Measurements from ENCODE around the gene RGPD3.
A peak's percentile ranks its signal among the peaks of the same experiment; 100 is the strongest.
"Not testable (repeated sequence)": the region's sequence is repeated elsewhere in the genome, so short reads cannot be mapped to it uniquely, and the experiment has no call there.

Gene RGPD3

DNA sequence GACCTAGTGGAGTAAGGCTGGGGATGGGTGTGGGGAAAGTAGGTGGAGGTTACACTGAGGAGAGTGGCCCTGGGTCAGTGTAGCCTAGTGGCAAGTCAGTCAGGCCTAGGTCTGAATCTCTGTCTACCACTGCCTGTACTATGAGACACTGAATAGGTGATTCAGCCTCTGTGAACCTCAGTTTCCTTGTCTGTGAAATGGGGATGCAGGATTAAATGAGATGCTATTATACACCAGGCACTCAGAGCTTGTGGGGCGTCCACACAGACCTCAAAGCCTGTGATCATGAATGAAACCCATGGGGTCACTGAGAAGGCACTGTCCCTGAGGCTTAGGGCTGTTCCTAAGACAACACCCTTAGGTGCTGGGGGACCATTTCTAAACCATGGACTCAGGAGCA is 30.3 kb upstream of the RGPD3 start:
- ATAC-seq, DNase-seq, H3K9me3 Mint-ChIP-seq, H3K27me3 Mint-ChIP-seq, H3K4me3 Mint-ChIP-seq, H3K27ac Mint-ChIP-seq: not testable (repeated sequence)
- peaks cover 11% of the 10 kb centered on the region for H3K4me1 Mint-ChIP-seq

DNA sequence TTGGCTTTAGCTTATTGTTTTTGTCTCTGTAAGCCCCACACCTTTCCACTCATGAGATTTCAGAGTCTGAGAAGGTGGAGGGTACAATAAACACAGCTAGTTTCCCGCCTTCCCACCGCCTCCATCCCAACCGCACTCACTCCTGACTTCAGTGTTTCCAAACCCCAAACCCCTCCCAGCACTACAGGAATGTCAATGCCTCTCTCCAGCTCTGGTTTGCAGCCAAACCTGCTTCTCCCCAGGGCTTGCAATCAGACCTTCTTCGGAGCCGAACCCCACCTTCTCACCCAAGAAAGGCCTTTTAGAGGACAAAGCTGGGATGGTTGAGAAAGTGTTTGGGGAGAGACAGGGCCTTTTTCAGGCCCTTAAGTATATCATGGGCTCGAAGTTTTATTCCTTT is 24.7 kb upstream of the RGPD3 start:
- H3K4me1 Mint-ChIP-seq, result peaks cover 10% of the 10 kb centered on the region
- not testable (repeated sequence) for DNase-seq, H3K9me3 Mint-ChIP-seq, H3K27me3 Mint-ChIP-seq, ATAC-seq, H3K4me3 Mint-ChIP-seq
- peak overlapping the region in 1 of 2 donors; percentile 34 for H3K27ac Mint-ChIP-seq

DNA sequence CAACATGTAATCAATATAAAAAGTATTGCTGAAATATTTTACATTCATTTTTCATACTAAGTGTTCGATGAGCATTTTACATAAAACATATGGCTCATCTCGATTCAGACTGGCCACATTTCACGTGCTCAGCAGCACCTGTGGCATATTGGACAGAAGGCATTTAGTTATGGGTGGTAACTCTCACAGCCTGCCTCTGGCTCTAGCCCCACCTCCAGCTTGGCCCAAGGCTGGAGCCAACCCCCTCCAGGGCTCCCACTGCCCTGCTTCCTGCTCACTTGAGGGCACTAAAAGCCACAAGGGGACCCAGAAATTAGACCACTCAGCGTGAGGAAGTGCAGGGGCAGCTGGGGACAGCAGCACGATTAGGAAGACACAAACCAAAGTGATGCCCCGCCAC is 24.2 kb upstream of the RGPD3 start:
- not testable (repeated sequence) for H3K27me3 Mint-ChIP-seq, H3K27ac Mint-ChIP-seq, DNase-seq, H3K4me1 Mint-ChIP-seq, H3K4me3 Mint-ChIP-seq, H3K9me3 Mint-ChIP-seq
- peak; percentile 14 for ATAC-seq

DNA sequence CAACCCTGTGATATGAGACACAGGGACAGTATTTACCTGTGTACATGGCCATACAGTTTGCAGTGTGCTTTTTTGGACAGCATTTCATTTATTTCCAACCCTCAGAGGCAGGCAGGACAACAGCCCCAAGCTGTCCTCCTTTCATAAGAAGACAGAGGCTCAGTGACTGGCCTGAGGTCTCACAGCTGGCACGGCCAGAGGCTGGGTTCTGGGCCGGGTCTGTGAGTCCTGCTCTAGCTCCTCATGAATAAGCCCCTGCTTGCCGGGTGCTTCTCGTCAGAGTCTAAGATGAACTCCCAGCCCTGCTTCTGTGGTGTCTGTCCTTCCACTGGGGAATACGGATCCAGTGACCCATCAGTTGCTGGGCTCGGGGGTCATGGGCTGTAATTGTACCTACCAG is 21.5 kb upstream of the RGPD3 start:
- not testable (repeated sequence) for ATAC-seq, DNase-seq, H3K4me3 Mint-ChIP-seq, H3K4me1 Mint-ChIP-seq, H3K9me3 Mint-ChIP-seq, H3K27ac Mint-ChIP-seq
- peaks cover 18% of the 10 kb centered on the region for H3K27me3 Mint-ChIP-seq

DNA sequence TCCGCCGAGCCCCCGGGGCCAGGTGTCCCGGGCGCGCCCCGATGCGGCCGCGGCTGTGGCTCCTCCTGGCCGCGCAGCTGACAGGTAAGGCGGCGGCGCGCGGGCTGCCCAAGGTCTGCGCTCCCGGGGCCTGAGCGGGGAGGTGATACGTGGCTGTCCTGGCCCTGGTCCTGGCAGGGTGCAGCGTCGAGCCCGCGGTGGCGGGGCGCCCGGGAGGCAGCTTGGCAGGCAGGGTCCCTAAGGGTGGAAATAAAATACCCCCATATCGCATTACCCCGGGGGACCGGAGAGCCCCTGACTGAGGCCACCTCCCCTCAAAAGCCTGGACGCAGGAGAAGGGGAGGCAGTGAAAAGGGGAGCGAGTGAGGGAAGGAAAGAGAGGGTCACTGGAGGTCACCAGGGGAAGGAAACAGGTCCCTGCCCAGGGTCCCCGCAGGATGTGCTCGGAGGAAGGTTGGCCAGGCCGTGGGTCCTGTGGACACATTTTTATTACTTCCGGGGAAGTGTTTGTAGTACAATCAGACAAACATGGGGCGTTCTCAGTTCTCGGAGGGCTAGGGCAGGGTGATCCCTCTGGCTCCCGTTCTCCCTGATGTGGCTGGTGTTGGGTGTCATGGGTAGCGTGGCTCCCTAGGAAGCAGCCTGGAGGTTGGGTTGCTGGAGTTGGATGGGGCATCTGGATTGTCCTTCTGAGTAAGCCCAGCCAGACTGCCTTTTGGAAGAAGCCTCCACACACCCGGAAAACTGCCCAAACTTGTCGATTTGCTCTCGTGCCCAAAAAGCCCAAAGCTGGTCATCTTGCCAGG is 19.4 kb upstream of the RGPD3 start:
- ATAC-seq, result peak; percentile 52
- not testable (repeated sequence) for DNase-seq, H3K27ac Mint-ChIP-seq, H3K9me3 Mint-ChIP-seq, H3K4me1 Mint-ChIP-seq
- Mint-ChIP-seq H3K4me3 (peak overlapping the region; percentile 44 to 64), H3K27me3 (peaks cover 18% of the 10 kb centered on the region)

DNA sequence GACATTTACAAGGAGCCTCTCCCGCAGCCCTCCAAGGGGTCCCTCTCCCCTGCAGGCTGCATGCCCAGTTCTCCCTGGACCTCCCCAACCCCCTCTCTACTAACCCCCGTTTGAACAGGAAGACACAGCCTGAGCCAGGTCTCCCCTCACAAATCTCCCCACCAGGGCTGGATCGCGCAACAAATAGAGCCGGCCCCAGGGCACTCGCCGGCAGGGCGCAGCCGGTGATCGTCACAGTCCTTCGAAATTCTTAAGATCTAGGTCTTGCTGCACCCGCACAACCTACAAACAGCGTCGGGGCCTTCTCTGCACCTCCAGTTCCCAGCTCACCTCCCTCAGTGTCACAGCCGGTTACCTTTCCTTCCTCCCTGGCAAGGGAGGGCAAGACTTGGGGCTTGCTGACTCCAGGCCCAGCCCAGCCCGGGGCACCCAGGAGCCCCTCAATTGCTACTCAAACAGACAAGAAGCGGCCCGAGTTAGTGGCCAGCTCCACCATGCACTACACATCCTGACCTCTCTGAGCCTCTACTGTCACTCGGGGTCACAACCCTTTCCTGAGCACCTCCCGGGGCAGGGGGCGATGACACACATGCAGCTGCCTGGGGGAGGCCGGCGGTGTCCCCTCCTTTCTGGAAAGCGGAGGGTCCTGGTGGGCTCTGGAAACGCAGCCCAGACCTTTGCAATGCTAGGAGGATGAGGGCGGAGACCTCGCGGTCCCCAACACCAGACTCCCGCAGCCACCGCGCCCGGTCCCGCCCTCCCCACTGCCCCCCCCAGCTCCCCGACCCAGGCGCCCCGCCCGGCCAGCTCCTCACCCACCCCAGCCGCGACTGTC is 18.6 kb upstream of the RGPD3 start, which contains the start of gene CD8B2:
Gene CD8B2, plus strand, starts transcription at position 814 of the 835 bp plus-strand sequence. CDS start 63 bp downstream, outside the sequence.
- H3K27ac Mint-ChIP-seq, H3K9me3 Mint-ChIP-seq, H3K4me1 Mint-ChIP-seq: not testable (repeated sequence)
- Mint-ChIP-seq H3K27me3 (peaks cover 18% of the 10 kb centered on the region), H3K4me3 (peak within 1 kb of the TSS; percentile 55 to 64)
- peak; percentile 68 for ATAC-seq
- DNase-seq, result peak in 1 of 2 donors; percentile 25

DNA sequence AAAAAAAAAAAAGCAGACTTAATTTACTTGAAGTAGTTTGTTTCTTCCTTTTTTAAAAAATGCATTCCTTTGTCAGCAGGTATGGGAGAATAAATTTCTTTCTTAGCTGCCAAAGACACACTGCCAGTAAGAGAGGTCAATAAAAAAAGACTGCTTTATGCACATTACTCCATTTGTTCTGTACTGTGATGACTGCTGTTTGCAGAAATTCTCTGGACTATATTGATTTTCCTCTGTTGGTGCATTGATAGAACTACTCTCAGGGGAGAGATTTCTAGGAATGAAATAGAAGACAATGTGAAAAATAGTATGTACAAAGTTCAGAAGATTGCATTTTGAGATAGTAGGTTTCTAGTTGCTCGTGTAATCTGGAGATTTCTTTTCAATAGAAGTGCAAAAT is 11.3 kb upstream of the RGPD3 start:
- DNase-seq, H3K4me3 Mint-ChIP-seq, H3K9me3 Mint-ChIP-seq, H3K27me3 Mint-ChIP-seq, H3K4me1 Mint-ChIP-seq, ATAC-seq, H3K27ac Mint-ChIP-seq: not testable (repeated sequence)

DNA sequence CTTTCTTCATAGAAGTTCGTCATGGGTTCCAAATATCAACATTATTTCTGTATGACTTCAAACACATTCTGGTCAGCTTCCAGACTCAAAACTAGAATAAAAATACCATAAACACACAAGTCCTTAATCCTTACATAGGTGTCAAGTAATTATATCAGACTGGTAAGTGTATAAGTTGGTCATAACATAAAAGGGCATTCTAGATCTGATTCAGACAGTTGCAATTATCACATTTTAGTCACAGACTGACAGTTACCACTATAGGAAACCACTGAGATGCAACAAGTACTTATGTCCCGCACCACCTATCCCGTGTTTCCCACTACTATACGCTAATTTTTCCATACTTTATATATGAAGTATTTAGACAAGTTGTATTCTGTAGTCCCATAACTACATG is 9.4 kb upstream of the RGPD3 start:
- not testable (repeated sequence) for H3K9me3 Mint-ChIP-seq, H3K4me3 Mint-ChIP-seq, H3K27ac Mint-ChIP-seq, H3K27me3 Mint-ChIP-seq, DNase-seq, H3K4me1 Mint-ChIP-seq
- peak; percentile 80 for ATAC-seq

DNA sequence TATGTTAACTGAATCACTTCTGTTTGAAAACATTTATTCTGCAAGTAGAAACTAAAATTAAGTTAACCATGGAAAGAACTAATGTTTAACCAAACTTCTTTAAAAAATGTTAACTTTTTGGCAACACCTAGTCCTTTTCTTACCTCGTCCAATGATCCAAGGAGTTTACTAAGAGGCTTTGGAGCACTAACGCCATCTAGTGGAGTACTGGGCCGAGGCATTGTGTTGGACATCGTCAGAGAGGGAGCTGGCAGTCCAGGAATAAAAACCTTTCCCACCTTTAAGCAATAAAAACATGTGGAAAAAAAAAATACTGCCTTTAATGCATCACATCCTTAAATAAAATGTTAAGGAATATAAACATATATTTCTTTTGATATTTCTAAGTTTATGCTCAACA is 2.4 kb upstream of the RGPD3 start:
- ATAC-seq, H3K27me3 Mint-ChIP-seq, H3K4me3 Mint-ChIP-seq, H3K4me1 Mint-ChIP-seq, H3K9me3 Mint-ChIP-seq, H3K27ac Mint-ChIP-seq: not testable (repeated sequence)
- DNase-seq, result peak; percentile 16 to 39

DNA sequence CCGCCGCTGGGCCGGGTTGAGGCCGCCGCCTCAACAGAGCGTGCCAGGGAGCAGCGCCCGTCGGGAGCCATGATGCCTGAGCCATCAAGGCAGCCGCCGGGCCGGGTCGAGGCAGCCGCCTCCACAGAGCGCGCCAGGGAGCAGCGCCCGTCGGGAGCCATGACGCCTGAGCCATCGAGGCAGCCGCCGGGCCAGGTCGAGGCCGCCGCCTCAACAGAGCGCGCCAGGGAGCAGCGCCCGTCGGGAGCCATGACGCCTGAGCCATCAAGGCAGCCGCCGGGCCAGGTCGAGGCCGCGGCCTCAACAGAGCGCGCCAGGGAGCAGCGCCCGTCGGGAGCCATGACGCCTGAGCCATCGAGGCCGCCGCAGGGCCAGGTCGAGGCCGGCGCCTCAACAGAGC is 697 bp downstream of the RGPD3 start:
- not testable (repeated sequence) for DNase-seq, H3K27me3 Mint-ChIP-seq, H3K27ac Mint-ChIP-seq, H3K4me3 Mint-ChIP-seq, H3K9me3 Mint-ChIP-seq, ATAC-seq, H3K4me1 Mint-ChIP-seq

DNA sequence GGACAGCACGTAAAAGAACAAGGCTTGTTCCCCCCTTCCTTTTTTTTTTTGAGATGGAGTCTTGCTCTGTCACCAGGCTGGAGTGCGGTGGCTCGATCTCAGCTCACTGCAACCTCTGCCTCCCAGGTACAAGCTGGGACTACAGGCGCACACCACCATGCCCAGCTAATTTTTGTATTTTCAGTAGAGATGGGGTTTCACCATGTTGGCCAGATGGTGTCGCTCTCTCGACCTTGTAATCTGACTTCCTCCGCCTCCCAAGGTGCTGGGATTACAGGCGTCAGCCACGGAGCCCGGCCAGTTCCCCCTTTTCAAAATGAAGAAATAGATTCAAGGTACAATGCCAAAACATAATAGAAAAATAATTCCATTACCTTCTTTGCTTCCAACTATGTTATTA is 6.3 kb downstream of the RGPD3 start:
- H3K9me3 Mint-ChIP-seq, H3K4me1 Mint-ChIP-seq, H3K27ac Mint-ChIP-seq, H3K27me3 Mint-ChIP-seq, ATAC-seq: not testable (repeated sequence)
- peak overlapping the region in 1 of 2 donors; percentile 49 for H3K4me3 Mint-ChIP-seq
- peak; percentile 19 to 33 for DNase-seq

DNA sequence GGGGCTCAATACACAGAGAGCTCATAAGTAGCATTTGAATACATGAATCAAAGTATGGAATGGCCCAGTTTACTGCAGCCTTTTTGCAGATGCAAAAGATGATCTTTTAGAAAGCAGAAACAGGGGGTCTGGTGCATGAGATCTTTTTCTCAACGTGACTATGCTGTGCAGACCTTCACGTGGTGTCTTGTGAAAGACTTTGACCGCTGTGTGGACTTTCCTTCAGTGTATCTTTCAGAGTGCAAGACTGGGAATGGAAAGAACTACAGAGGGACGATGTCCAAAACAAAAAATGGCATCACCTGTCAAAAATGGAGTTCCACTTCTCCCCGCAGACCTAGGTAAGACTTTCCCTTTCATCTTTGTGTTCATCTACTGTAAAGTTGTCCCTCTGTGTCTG is 77.5 kb downstream of the RGPD3 start:
- not testable (repeated sequence) for DNase-seq, H3K27me3 Mint-ChIP-seq, H3K4me1 Mint-ChIP-seq, ATAC-seq, H3K4me3 Mint-ChIP-seq, H3K27ac Mint-ChIP-seq, H3K9me3 Mint-ChIP-seq

DNA sequence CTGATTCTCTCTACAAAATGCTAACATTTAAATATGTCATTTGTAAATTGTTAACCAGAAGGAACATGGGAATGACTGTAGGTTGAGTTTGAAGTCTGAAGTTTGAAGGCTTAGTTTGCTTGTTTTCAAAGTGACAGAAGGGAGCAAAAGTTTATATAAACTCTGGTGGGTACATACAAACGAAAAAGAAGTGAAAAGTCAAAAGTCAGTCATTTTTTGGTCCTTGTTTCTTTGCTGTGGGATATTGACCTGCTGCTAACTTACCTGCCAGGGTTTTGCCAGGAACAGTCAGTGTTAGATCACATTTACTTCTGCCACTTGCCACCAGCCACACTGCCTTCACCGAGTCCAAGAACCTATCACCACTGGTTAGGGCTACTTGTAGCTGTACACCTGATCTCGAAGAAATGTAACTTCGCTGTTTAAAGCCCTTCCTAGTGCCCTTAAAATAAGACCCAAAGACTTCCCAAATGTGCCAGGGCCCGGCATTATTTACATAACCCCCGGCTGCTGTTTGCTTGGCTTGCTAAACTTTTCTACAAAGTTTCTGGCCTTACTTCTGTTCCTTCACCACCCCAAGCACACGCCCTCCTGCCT is 79.3 kb downstream of the RGPD3 start:
- H3K27me3 Mint-ChIP-seq, H3K4me3 Mint-ChIP-seq, ATAC-seq, H3K27ac Mint-ChIP-seq, H3K4me1 Mint-ChIP-seq, DNase-seq, H3K9me3 Mint-ChIP-seq: not testable (repeated sequence)

DNA sequence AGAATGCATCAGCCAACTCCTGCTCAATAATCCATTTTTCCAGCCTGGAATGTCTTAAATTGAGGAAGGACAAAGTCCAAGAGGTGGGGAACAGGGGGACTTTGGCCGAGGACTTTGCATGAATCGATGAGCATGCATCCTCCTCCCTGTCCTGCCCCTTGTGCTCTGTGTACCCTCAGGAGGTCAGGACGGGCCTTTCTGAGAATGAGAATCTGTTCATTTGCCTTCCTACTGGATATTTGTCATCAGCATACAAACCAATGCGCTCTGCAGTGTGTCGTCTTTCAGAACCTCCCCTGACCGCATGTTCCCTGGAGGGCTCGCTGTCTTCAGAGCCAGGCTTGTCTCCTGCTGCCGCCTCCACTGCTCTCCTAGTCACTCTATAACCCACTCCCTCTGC is 83.7 kb downstream of the RGPD3 start:
- not testable (repeated sequence) for H3K27me3 Mint-ChIP-seq, H3K9me3 Mint-ChIP-seq, ATAC-seq, H3K4me3 Mint-ChIP-seq, DNase-seq, H3K27ac Mint-ChIP-seq, H3K4me1 Mint-ChIP-seq

DNA sequence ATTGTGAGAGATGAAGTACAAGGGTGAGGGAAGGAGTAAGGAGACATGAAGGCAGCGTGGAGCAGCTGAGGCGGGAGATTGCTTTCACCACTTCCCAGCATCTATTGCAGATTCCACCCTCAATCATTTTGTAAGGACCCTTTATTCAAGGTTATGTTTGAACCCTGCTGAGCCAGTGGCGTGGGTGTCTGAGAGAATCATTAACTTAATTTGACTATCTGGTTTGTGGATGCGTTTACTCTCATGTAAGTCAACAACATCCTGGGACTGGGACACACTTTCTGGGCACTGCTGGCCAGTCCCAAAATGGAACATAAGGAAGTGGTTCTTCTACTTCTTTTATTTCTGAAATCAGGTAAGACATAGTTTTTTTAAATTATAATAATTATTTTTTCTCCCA is 86.3 kb downstream of the RGPD3 start:
- not testable (repeated sequence) for H3K4me3 Mint-ChIP-seq, H3K4me1 Mint-ChIP-seq, H3K27me3 Mint-ChIP-seq, H3K9me3 Mint-ChIP-seq, ATAC-seq, H3K27ac Mint-ChIP-seq, DNase-seq

DNA sequence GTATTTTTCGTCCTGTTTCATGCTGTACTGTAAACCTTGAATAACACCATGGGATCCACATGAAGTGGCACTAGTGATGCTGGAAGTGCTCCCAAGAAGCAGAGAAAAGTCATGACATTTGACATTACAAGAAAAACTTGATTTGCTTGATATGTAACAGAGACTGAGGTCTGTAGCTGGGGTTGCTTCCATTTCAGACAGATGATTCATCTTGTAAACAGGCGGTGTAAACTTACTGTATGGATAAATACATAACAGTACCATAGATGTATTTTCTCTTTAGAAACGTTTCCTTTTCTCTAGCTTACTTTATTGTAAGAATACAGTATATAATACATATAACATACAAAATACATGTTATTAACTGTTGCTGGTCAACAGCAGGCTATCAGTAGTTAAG is 88.6 kb downstream of the RGPD3 start:
- not testable (repeated sequence) for ATAC-seq, H3K4me3 Mint-ChIP-seq, H3K9me3 Mint-ChIP-seq, H3K27me3 Mint-ChIP-seq, H3K27ac Mint-ChIP-seq, H3K4me1 Mint-ChIP-seq, DNase-seq
